Mucosa of stomach (tissue), 1 donor: ENCODE measurements around the gene GGT5.
"Not testable (repeated sequence)": the region's sequence is repeated elsewhere in the genome, so short reads cannot be mapped to it uniquely, and the experiment has no call there.

Experiments
- H3K27me3 ChIP-seq: one replicate; pipeline ENCODE4 v1.7.0; 2013; ENCODE audit warnings: mild to moderate bottlenecking, low read length; ENCODE audit not compliant: control insufficient read depth, insufficient read depth
- H3K36me3 ChIP-seq: one replicate; pipeline ENCODE4 v1.7.0; 2013; ENCODE audit warnings: low read length; ENCODE audit not compliant: control insufficient read depth, insufficient read depth
- H3K4me1 ChIP-seq: one replicate; pipeline ENCODE4 v1.7.0; 2013; ENCODE audit warnings: mild to moderate bottlenecking, low read length; ENCODE audit not compliant: control insufficient read depth, insufficient read depth
- H3K4me3 ChIP-seq: one replicate; pipeline ENCODE4 v1.7.0; 2013; ENCODE audit warnings: low read length
- H3K9ac ChIP-seq: one replicate; pipeline ENCODE4 v1.7.0; 2013; ENCODE audit warnings: mild to moderate bottlenecking, low read length, moderate library complexity
- H3K9me3 ChIP-seq: one replicate; pipeline ENCODE4 v1.7.0; 2013; ENCODE audit warnings: mild to moderate bottlenecking, low read length, moderate library complexity; ENCODE audit not compliant: control insufficient read depth
- donor health status: Pancreatic carcinoma.

Gene GGT5

DNA sequence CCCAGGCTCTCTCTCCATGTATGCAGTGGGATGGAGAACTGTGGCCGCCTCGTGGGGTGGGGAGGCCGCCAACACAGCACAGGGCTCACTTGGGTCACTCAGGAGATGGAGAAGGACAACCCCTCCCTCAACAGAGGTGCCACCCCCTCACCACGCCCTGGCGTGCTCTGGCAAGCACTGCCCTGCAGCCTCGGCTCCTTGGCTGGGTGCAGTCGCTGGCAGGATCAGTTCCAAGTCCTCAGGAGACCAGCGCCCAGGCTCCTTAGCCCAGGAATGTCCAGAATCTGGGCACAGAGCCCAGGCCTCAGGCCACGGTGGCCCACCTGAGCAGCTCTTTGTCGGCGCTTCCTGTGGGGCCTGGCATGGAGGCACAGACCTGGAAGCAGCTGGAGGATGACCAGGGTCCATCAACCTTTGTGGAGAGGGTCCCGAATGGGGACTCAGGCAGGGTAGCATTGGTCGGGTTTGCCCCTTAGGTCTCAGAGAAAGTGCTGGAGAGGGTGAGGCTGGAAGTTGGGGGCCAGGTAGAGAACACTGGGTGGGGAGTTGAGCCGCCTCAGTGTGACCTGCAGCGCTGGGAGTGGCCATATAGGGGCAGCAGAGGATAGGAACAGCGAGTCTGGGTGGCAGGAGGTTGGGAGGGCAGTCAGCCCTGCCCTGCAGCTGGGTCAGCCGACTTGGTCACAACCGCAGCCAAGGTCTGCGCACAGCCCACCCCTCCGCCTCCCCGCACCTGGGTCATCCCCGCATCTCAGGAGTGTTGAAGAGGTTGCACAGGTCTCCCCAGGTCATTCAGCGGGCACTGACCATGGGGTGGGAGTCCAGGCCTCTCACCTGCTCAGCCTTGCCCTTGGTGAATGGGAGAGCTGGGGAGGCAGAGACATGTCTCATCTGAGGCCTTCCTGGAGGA lies 55.4 kb downstream of the GGT5 start:
- Histone ChIP-seq H3K4me3 (no peak overlapping the region), H3K36me3 (no peaks in the 10 kb centered on the region), H3K9me3 (no peaks in the 10 kb centered on the region), H3K9ac (peak overlapping the region; percentile 60), H3K4me1 (peaks cover 17% of the 10 kb centered on the region), H3K27me3 (no peaks in the 10 kb centered on the region)

GRCh38 chr22:24188705-24189248 lies 56.1 kb downstream of the GGT5 start:
- Histone ChIP-seq H3K36me3 (no peaks in the 10 kb centered on the region), H3K9ac (no peak overlapping the region), H3K4me1 (peaks cover 21% of the 10 kb centered on the region), H3K9me3 (no peaks in the 10 kb centered on the region), H3K4me3 (no peak overlapping the region), H3K27me3 (no peaks in the 10 kb centered on the region)

GRCh38 chr22:24187731-24188644 lies 56.9 kb downstream of the GGT5 start:
- Histone ChIP-seq H3K4me1 (peaks cover 23% of the 10 kb centered on the region), H3K4me3 (no peak overlapping the region), H3K27me3 (no peaks in the 10 kb centered on the region), H3K9ac (no peak overlapping the region), H3K36me3 (no peaks in the 10 kb centered on the region), H3K9me3 (no peaks in the 10 kb centered on the region)

- no peaks in the 10 kb centered on the region for H3K27me3 ChIP-seq
- H3K4me1 ChIP-seq, result peaks cover 26% of the 10 kb centered on the region
- H3K36me3 ChIP-seq, result no peaks in the 10 kb centered on the region
- H3K9me3 ChIP-seq, result no peaks in the 10 kb centered on the region
- no peak overlapping the region for H3K9ac ChIP-seq
- no peak overlapping the region for H3K4me3 ChIP-seq
Observed at GRCh38 chr22:24186892-24187670, 57.8 kb downstream of the GGT5 start.

DNA sequence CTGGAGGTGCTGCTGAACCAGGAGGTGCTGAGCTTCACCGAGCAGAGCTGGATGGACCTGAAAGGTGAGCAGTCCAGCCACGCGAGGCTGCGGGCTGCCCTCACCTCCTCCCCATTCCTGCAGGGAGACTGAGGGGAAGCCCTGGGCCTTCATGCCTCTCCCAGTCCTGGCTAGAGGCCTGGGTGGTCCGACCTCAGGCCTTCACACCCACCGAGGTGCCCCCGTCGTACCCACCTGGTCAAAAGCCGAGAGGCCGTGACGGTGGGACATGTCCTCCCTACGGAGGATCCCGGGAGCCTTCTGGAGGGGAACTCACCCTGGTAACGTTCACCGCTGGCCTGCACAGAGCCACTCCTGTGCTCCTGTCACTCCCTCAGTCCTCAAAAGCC lies 58.5 kb downstream of the GGT5 start:
- no peaks in the 10 kb centered on the region for H3K36me3 ChIP-seq
- H3K27me3 ChIP-seq, result no peaks in the 10 kb centered on the region
- H3K9ac ChIP-seq, result no peak overlapping the region
- no peaks in the 10 kb centered on the region for H3K9me3 ChIP-seq
- H3K4me3 ChIP-seq, result no peak overlapping the region
- peaks cover 34% of the 10 kb centered on the region for H3K4me1 ChIP-seq

DNA sequence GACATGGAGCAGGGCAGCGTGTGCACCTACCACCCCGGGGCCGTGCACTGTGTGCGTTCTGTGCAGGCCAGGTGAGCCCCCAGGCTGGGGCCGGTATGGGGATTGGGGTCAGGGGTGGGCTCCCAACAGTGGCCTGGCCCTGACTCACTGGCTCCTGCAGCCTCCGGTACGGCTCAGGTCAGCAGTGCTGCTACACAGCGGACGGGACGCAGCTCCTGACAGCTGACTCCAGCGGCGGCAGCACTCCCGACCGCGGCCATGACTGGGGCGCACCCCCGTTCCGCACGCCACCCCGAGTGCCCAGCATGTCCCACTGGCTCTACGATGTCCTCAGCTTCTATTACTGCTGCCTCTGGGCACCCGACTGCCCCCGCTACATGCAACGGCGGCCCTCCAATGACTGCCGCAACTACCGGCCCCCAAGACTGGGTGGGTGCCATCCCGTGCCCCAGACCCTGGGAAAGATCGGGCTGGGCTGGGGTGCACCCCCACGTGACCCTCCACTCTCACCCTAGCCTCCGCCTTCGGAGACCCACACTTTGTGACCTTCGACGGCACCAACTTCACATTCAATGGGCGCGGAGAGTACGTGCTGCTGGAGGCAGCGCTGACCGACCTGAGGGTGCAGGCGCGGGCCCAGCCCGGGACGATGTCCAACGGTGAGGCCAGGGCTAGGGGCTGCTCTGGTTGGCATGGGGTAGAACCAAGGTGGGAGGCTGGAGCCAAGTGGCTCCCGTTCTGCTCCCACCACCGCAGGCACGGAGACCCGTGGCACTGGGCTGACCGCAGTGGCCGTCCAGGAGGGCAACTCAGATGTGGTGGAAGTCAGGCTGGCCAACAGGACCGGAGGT lies 59.2 kb downstream of the GGT5 start:
- Histone ChIP-seq H3K4me1 (peaks cover 39% of the 10 kb centered on the region), H3K27me3 (no peaks in the 10 kb centered on the region), H3K36me3 (no peaks in the 10 kb centered on the region)

GRCh38 chr22:24185001-24185500 lies 59.8 kb downstream of the GGT5 start:
- H3K9me3 ChIP-seq, result no peaks in the 10 kb centered on the region
- H3K4me1 ChIP-seq, result peaks cover 42% of the 10 kb centered on the region
- no peak overlapping the region for H3K9ac ChIP-seq
- H3K36me3 ChIP-seq, result no peaks in the 10 kb centered on the region
- no peak overlapping the region for H3K4me3 ChIP-seq
- no peaks in the 10 kb centered on the region for H3K27me3 ChIP-seq

More for the DNA sequence above, 59.2 kb downstream of the GGT5 start:
- Histone ChIP-seq H3K4me3 (no peak overlapping the region), H3K9me3 (no peaks in the 10 kb centered on the region), H3K9ac (no peak overlapping the region)

DNA sequence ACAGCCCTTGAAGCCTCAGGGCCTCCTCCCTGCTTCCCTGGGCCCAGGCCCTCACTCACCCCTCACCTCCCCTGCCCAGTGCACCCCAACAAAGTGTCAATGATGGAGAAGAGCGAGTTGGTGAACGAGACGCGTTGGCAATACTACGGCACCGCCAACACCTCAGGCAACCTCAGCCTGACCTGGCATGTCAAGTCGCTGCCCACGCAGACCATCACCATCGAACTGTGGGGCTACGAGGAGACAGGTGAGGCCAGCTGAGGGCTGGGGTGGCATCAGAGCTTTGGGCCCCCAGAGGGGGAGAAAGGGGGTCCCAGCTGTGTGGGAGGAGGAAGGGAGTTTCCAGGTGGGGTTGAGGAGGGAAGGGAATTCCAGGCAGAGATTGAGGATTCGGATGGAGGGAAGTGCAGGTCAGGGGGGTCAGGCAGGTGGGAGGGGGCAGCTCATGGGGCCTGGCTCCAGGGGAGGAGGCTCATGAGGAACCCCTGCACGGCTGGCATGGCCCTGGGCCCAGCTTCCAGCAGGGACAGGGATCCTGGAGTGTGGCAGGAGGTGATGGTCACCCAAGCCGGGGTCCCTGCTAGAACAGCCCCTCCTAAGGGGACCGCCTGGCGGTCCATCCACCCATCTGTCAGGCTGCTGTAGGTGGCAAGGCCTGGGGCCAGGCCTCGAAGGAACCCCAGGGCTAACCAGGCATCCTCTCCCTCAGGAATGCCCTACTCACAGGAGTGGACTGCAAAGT lies 60.7 kb downstream of the GGT5 start:
- peaks cover 35% of the 10 kb centered on the region for H3K4me1 ChIP-seq
- no peak overlapping the region for H3K9ac ChIP-seq
- H3K4me3 ChIP-seq, result no peak overlapping the region
- H3K27me3 ChIP-seq, result no peaks in the 10 kb centered on the region
- no peaks in the 10 kb centered on the region for H3K9me3 ChIP-seq
- no peaks in the 10 kb centered on the region for H3K36me3 ChIP-seq

DNA sequence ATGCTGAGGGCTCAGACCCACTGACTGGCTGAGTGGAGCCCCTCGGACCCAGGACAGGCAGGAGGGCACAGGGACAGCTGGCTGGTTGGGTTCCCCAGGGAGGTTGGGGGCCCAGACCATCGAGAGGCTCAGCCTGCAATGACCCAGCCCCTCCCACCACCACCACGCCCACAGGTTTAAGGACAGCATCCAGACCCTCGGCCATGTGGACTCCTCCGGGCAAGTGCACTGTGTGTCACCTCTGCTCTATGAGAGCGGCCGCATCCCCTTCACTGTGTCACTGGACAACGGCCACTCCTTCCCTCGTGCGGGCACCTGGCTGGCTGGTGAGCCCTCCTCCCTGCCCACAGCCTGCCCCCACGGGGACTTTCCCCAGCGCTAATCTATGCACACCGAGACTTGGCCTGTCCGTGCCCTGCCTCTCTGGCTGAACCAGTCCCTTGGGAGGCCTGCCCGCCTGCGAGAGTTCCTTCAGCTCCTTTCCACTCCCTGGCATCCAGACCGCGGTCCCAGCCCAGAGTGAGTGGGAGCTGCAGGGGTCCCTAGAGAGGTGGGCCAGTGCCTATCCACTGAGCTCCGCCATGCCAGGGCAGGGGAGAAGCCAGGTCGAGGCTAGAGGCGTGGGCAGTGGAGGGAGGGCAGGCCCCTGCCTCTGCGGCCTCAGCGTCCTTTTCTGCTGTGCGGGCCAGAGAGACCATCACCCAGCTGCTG lies 61.4 kb downstream of the GGT5 start:
- Histone ChIP-seq H3K9ac (no peak overlapping the region), H3K4me1 (peaks cover 30% of the 10 kb centered on the region), H3K36me3 (no peaks in the 10 kb centered on the region), H3K9me3 (no peaks in the 10 kb centered on the region), H3K4me3 (no peak overlapping the region), H3K27me3 (no peaks in the 10 kb centered on the region)

DNA sequence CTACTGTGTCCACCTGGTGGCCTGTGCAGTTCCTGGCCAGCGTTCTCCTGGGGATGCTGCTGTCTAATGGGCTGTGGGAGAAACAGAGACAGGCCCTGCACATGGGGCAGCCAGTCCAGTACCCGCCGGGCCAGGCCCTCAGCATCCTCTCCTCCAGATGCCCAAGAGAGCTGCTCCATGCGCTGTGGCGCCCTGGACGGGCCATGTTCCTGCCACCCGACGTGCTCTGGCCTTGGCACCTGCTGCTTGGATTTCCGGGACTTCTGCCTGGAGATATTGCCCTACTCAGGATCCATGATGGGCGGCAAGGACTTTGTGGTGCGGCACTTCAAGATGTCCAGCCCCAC lies 62.0 kb downstream of the GGT5 start:
- H3K9ac ChIP-seq, H3K27me3 ChIP-seq, H3K4me3 ChIP-seq, H3K9me3 ChIP-seq, H3K36me3 ChIP-seq: not testable (repeated sequence)
- peaks cover 30% of the 10 kb centered on the region for H3K4me1 ChIP-seq
